ENCODE measurements around the gene ST7. TPM values are rescaled to one million over a fixed set of nuclear protein-coding genes. Genes with fewer than 3 reads are reported as not detected.

Gene ST7
- total and polyA plus RNA-seq, 4 donors = 22.4 to 57.2 (median 41.6) TPM

DNA sequence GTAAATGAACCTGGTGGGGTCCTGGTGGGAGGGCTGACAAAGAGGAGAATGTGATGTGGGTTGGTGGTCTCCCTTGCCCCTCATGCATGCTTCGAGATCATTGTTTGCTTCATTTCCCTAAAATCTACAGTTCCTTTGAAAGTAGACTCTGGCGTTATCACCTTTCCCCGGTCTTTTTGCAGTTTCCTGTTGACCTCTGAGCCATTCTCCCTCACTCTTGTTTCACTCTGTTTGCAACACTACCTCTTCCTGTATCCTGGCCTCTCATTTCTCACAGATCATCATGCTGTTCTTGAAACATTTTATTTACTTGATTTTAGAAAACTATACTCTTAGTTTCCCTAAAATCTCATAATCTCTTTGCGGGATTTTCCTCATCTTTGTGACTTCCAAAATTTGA, 189.8 kb downstream of the ST7 start:
- Histone ChIP-seq H3K9me3 (ENCODE audit: control insufficient read depth in 4 of 4, insufficient read depth in 3 of 4, low read length in 3 of 4) (no peaks in the 10 kb centered on the region), H3K9ac (ENCODE audit: insufficient read depth in 1 of 2, low read length in 2 of 2) (no peak overlapping the region), H3K27ac (ENCODE audit: low read depth in 1 of 2, low read length in 1 of 2) (no peak overlapping the region), H3K36me3 (ENCODE audit: control insufficient read depth in 4 of 4, insufficient read depth in 4 of 4, low read length in 4 of 4) (peaks cover 5 to 20% (median 7%) of the 10 kb centered on the region in 4 donors), H3K4me1 (ENCODE audit: control insufficient read depth in 5 of 5, insufficient read depth in 5 of 5, low read length in 5 of 5) (no peaks in the 10 kb centered on the region), H3K4me3 (no peak overlapping the region), H3K27me3 (ENCODE audit: control insufficient read depth in 3 of 3, insufficient read depth in 3 of 3, low read length in 2 of 3) (no peaks in the 10 kb centered on the region)
- no peak for ATAC-seq (ENCODE audit: insufficient read depth, low FRiP score)
- WGBS, 2 donors = 39 to 51% methylated on average over 4 of the region's 4 CpGs
- DNase-seq = no peak
- TF ChIP-seq, protein P1, sequence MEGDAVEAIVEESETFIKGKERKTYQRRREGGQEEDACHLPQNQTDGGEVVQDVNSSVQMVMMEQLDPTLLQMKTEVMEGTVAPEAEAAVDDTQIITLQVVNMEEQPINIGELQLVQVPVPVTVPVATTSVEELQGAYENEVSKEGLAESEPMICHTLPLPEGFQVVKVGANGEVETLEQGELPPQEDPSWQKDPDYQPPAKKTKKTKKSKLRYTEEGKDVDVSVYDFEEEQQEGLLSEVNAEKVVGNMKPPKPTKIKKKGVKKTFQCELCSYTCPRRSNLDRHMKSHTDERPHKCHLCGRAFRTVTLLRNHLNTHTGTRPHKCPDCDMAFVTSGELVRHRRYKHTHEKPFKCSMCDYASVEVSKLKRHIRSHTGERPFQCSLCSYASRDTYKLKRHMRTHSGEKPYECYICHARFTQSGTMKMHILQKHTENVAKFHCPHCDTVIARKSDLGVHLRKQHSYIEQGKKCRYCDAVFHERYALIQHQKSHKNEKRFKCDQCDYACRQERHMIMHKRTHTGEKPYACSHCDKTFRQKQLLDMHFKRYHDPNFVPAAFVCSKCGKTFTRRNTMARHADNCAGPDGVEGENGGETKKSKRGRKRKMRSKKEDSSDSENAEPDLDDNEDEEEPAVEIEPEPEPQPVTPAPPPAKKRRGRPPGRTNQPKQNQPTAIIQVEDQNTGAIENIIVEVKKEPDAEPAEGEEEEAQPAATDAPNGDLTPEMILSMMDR (IDR thresholded peaks at IDR 0.05; ENCODE audit: control extremely low read depth, extremely low read depth) = no peak

DNA sequence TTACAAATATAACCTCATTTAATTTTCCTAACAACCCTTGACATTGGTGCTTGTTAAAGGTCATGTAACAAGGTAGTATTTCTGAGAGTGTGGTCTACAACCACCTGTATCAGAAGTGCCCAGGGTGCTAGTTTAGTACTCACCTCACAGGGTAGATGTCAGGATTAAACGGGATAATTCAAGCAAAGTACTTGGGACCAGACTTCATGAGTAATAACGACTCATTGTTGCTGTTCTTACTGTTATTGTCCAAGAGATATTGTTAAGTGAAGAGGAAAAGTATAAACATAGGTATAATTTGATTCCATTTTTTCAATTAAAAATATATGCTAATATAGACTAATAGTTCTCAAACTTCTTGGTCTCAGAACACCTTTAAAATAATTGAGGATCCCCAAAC, 190.3 kb downstream of the ST7 start:
- Histone ChIP-seq H3K9me3 (ENCODE audit: control insufficient read depth in 4 of 4, insufficient read depth in 3 of 4, low read length in 3 of 4) (no peaks in the 10 kb centered on the region), H3K27me3 (ENCODE audit: control insufficient read depth in 3 of 3, insufficient read depth in 3 of 3, low read length in 2 of 3) (no peaks in the 10 kb centered on the region), H3K4me1 (ENCODE audit: control insufficient read depth in 5 of 5, insufficient read depth in 5 of 5, low read length in 5 of 5) (no peaks in the 10 kb centered on the region), H3K4me3 (no peak overlapping the region), H3K27ac (ENCODE audit: low read depth in 1 of 2, low read length in 1 of 2) (no peak overlapping the region), H3K36me3 (ENCODE audit: control insufficient read depth in 4 of 4, insufficient read depth in 4 of 4, low read length in 4 of 4) (peaks cover 3 to 17% (median 6%) of the 10 kb centered on the region in 4 donors), H3K9ac (ENCODE audit: insufficient read depth in 1 of 2, low read length in 2 of 2) (no peak overlapping the region)
- 87 to 90% methylated on average over 2 of the region's 2 CpGs for WGBS, 2 donors
- TF ChIP-seq, protein P1 (IDR thresholded peaks at IDR 0.05; ENCODE audit: control extremely low read depth, extremely low read depth) = no peak
- ATAC-seq (ENCODE audit: insufficient read depth, low FRiP score) = no peak
- DNase-seq = no peak

DNA sequence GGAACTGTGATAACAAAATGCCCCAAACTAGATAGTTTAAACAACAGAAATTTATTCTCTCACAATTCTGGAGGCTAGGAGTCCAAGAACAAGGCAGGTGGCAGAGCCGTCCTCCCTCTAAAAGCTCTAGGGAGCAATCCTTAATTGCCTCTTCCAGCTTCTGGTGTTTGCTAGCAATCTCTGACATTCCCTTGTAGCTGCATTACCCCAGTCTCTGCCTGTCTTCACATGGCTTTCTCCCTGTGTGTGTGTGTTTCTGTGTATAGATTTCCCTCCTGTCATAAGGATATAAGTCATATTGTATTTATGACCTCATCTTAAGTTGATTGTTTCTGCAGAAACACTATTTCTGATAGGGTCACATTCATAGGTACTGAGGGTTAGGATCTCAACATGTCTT, 192.0 kb downstream of the ST7 start:
- H3K4me3 ChIP-seq = no peak overlapping the region
- TF ChIP-seq, protein P1 (IDR thresholded peaks at IDR 0.05; ENCODE audit: control extremely low read depth, extremely low read depth) = no peak
- H3K4me1 ChIP-seq (ENCODE audit: control insufficient read depth in 5 of 5, insufficient read depth in 5 of 5, low read length in 5 of 5) = no peaks in the 10 kb centered on the region
- H3K36me3 ChIP-seq (ENCODE audit: control insufficient read depth in 4 of 4, insufficient read depth in 4 of 4, low read length in 4 of 4) = peaks cover 0 to 9% (median 5%) of the 10 kb centered on the region in 4 donors
- no peaks in the 10 kb centered on the region for H3K27me3 ChIP-seq (ENCODE audit: control insufficient read depth in 3 of 3, insufficient read depth in 3 of 3, low read length in 2 of 3)
- no peak overlapping the region for H3K9ac ChIP-seq (ENCODE audit: insufficient read depth in 1 of 2, low read length in 2 of 2)
- no peak overlapping the region for H3K27ac ChIP-seq (ENCODE audit: low read depth in 1 of 2, low read length in 1 of 2)
- ATAC-seq (ENCODE audit: insufficient read depth, low FRiP score) (no peak), DNase-seq (no peak)
- 96 to 97% methylated on average over 1 of the region's 1 CpG for WGBS, 2 donors
- no peaks in the 10 kb centered on the region for H3K9me3 ChIP-seq (ENCODE audit: control insufficient read depth in 4 of 4, insufficient read depth in 3 of 4, low read length in 3 of 4)

DNA sequence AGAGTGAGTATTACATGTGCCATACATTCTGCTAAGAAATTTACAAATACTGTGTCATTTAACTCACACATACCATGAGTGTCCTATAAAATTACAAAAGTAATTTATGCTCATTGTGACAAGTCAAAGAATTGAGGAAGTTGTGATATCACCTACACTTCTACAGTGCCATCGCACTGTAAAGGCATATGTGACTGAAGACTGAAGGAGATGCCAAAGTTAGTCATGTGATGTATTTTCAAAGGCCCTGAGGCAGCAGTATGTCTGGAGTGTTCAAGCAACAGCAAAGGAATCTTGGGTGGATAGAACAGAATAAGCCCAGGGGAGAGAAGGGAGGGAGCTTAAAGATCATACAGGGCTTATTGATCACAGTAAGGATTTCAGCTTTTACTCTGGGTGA, 192.8 kb downstream of the ST7 start:
- Histone ChIP-seq H3K27ac (ENCODE audit: low read depth in 1 of 2, low read length in 1 of 2) (no peak overlapping the region), H3K36me3 (ENCODE audit: control insufficient read depth in 4 of 4, insufficient read depth in 4 of 4, low read length in 4 of 4) (peaks cover 0 to 4% (median 3%) of the 10 kb centered on the region in 4 donors), H3K9ac (ENCODE audit: insufficient read depth in 1 of 2, low read length in 2 of 2) (no peak overlapping the region), H3K27me3 (ENCODE audit: control insufficient read depth in 3 of 3, insufficient read depth in 3 of 3, low read length in 2 of 3) (no peaks in the 10 kb centered on the region), H3K9me3 (ENCODE audit: control insufficient read depth in 4 of 4, insufficient read depth in 3 of 4, low read length in 3 of 4) (no peaks in the 10 kb centered on the region), H3K4me1 (ENCODE audit: control insufficient read depth in 5 of 5, insufficient read depth in 5 of 5, low read length in 5 of 5) (no peaks in the 10 kb centered on the region), H3K4me3 (no peak overlapping the region)
- WGBS, 2 donors = 38 to 69% methylated on average over 1 of the region's 1 CpG
- TF ChIP-seq, protein P1 (IDR thresholded peaks at IDR 0.05; ENCODE audit: control extremely low read depth, extremely low read depth) = no peak
- ATAC-seq (ENCODE audit: insufficient read depth, low FRiP score) (no peak), DNase-seq (no peak)
